CD14-positive monocyte (primary cell): ENCODE data around the gene PSMB5. TPM values are rescaled to one million over a fixed set of nuclear protein-coding genes. Genes with fewer than 3 reads are reported as not detected.
A peak's percentile ranks its signal among the peaks of the same experiment; 100 is the strongest.
"Not testable (repeated sequence)": the region's sequence is repeated elsewhere in the genome, so short reads cannot be mapped to it uniquely, and the experiment has no call there.

Source experiments
- DNase-seq, 3 donors: peaks; one replicate each; pipeline ENCODE4 v3.0.0-alpha.2; 2011 to 2022
- H2AFZ ChIP-seq: 2 replicates; pipeline ENCODE4 v1.6.0; 2012; ENCODE audit warnings: mild to moderate bottlenecking, low read depth, low read length, inconsistent platforms; ENCODE audit not compliant: insufficient read depth, poor library complexity, severe bottlenecking
- H3K27ac ChIP-seq, 2 donors: 1 replicate in 1 of 2; 2 replicates in 1 of 2; pipeline ENCODE4 v1.5.1; 2012 to 2013; ENCODE audit warnings: low read length in 2 of 2, control low read depth in 1 of 2, inconsistent platforms in 1 of 2, low read depth in 1 of 2, mild to moderate bottlenecking in 1 of 2
- H3K27me3 ChIP-seq, 2 donors: one replicate each; pipeline versions ENCODE4 v1.6.0 to v1.6.1; 2011 to 2013; ENCODE audit warnings: low read length in 2 of 2; ENCODE audit not compliant: control insufficient read depth in 2 of 2, insufficient read depth in 2 of 2
- H3K36me3 ChIP-seq, 2 donors: replicated peaks in 1 of 2; 1 replicate in 1 of 2; 2 replicates in 1 of 2; pipeline versions ENCODE4 v1.5.1 to v1.6.1; 2012 to 2013; ENCODE audit warnings: low read length in 2 of 2, control low read depth in 1 of 2, inconsistent platforms in 1 of 2, mild to moderate bottlenecking in 1 of 2; ENCODE audit not compliant: insufficient read depth in 2 of 2, control insufficient read depth in 1 of 2
- H3K4me1 ChIP-seq, 2 donors: 1 replicate in 1 of 2; 2 replicates in 1 of 2; pipeline versions ENCODE4 v1.5.1 to v1.6.1; 2012 to 2013; ENCODE audit warnings: low read length in 2 of 2, control low read depth in 1 of 2, inconsistent platforms in 1 of 2, mild to moderate bottlenecking in 1 of 2, moderate library complexity in 1 of 2; ENCODE audit not compliant: insufficient read depth in 2 of 2, control insufficient read depth in 1 of 2
- H3K4me2 ChIP-seq: replicated peaks from 2 replicates; pipeline ENCODE3; 2012; ENCODE audit warnings: low read length, moderate library complexity, mild to moderate bottlenecking; ENCODE audit not compliant: poor library complexity, severe bottlenecking; ENCODE audit errors: extremely low read depth
- H3K4me3 ChIP-seq, 3 experiments: fragments of 200-600 bp in 1 of 3; sonication (generic) in 1 of 3; replicated peaks in 1 of 3; 1 replicate in 2 of 3; 2 replicates in 1 of 3; pipeline ENCODE4 v1.5.1; 2011 to 2013; ENCODE audit warnings: low read length in 3 of 3, mild to moderate bottlenecking in 3 of 3, control low read depth in 2 of 3, low read depth in 2 of 3, inconsistent platforms in 1 of 3, moderate library complexity in 1 of 3
- H3K79me2 ChIP-seq: 2 replicates; pipeline ENCODE4 v1.6.0; 2012; ENCODE audit warnings: mild to moderate bottlenecking, control low read depth, inconsistent platforms, low read length, moderate library complexity; ENCODE audit not compliant: insufficient read depth
- H3K9ac ChIP-seq: 2 replicates; pipeline ENCODE4 v1.6.0; 2017; ENCODE audit warnings: low read length, mild to moderate bottlenecking; ENCODE audit not compliant: insufficient read depth, poor library complexity, severe bottlenecking
- H3K9me3 ChIP-seq, 2 donors: replicated peaks in 1 of 2; 1 replicate in 1 of 2; 2 replicates in 1 of 2; pipeline versions ENCODE4 v1.5.1 to v1.6.1; 2012 to 2013; ENCODE audit warnings: low read length in 2 of 2, control low read depth in 1 of 2; ENCODE audit not compliant: control insufficient read depth in 1 of 2, insufficient read depth in 1 of 2
- H4K20me1 ChIP-seq: 2 replicates; pipeline ENCODE4 v1.6.0; 2012; ENCODE audit warnings: mild to moderate bottlenecking, low read length, control low read depth, moderate library complexity; ENCODE audit not compliant: insufficient read depth
- H3K27ac Mint-ChIP-seq, 7 donors: one replicate each; pipeline ENCODE4 v1.8.0; 2020; ENCODE audit warnings: mild to moderate bottlenecking in 7 of 7, mixed read lengths in 7 of 7, moderate library complexity in 6 of 7, inconsistent platforms in 2 of 7
- H3K27me3 Mint-ChIP-seq, 3 donors: one replicate each; pipeline ENCODE4 v1.8.0; 2021 to 2022; ENCODE audit warnings: low read depth in 3 of 3, mild to moderate bottlenecking in 3 of 3, mixed read lengths in 3 of 3, moderate library complexity in 3 of 3, inconsistent platforms in 1 of 3
- H3K36me3 Mint-ChIP-seq, 2 donors: one replicate each; pipeline ENCODE4 v1.8.0; 2020; ENCODE audit warnings: mixed read lengths in 2 of 2, inconsistent platforms in 1 of 2, mild to moderate bottlenecking in 1 of 2
- H3K4me1 Mint-ChIP-seq: one replicate; pipeline ENCODE4 v1.8.0; 2020; ENCODE audit warnings: mild to moderate bottlenecking, mixed read lengths
- H3K4me3 Mint-ChIP-seq, 2 donors: one replicate each; pipeline ENCODE4 v1.8.0; 2020; ENCODE audit warnings: mild to moderate bottlenecking in 2 of 2, mixed read lengths in 2 of 2, moderate library complexity in 1 of 2
- H3K9me3 Mint-ChIP-seq, 7 donors: one replicate each; pipeline ENCODE4 v1.8.0; 2020 to 2022; ENCODE audit warnings: mixed read lengths in 7 of 7, mild to moderate bottlenecking in 6 of 7, moderate library complexity in 6 of 7, inconsistent platforms in 2 of 7
- CTCF ChIP-seq: fragments of 200-600 bp; IDR thresholded peaks from one replicate; pipeline ENCODE4 v1.8.0; 2022; ENCODE audit warnings: antibody characterized with exemption, mild to moderate bottlenecking
- WGBS: methylation state at CpG from one replicate; pipeline ENCODE4 v1.1.5; 2013; ENCODE audit warnings: missing lambda C conversion rate; ENCODE audit not compliant: insufficient coverage; 5-methylcytosine and 5-hydroxymethylcytosine counted together
- intact Hi-C, 2 donors: fragments of 100-400 bp; cut with micrococcal nuclease; formaldehyde crosslinking; loops; one replicate each; pipeline versions ENCODE4 v1.15.0 to v1.15.1; 2023
- polyA plus RNA-seq, 3 donors: library from polyadenylated mRNA; depleted of rRNA in 1 of 3; unstranded in 2 of 3; stranded (reverse) in 1 of 3; fragments of 300-500 nt in 2 of 3; fragments of >200 nt in 1 of 3; fragmentation: Illumina TruSeq in 2 of 3; gene quantifications; 1 replicate in 2 of 3; 2 replicates in 1 of 3; pipeline ENCODE4 v1.2.3, GENCODE V29; 2012 to 2021

PSMB5 gene
- polyA plus RNA-seq, 3 donors = 16.8 to 61.8 (median 57.6) TPM

GRCh38 chr14:23017091-23017490 lies 17.6 kb downstream of the PSMB5 start:
- Histone ChIP-seq H4K20me1 (no peaks in the 10 kb centered on the region), H2AFZ (no peak overlapping the region), H3K4me2 (no peak overlapping the region), H3K4me3 (no peak overlapping the region), H3K79me2 (no peaks in the 10 kb centered on the region), H3K27ac (no peak overlapping the region), H3K9ac (no peak overlapping the region), H3K9me3 (no peaks in the 10 kb centered on the region), H3K4me1 (no peaks in the 10 kb centered on the region), H3K27me3 (no peaks in the 10 kb centered on the region), H3K36me3 (no peaks in the 10 kb centered on the region)
- peaks cover 8% of the 10 kb centered on the region for H3K4me1 Mint-ChIP-seq
- no peak for TF ChIP-seq CTCF
- H3K27me3 Mint-ChIP-seq = peaks cover 0 to 2% (median 2%) of the 10 kb centered on the region in 3 donors
- no peak overlapping the region for H3K27ac Mint-ChIP-seq
- no peak overlapping the region for H3K4me3 Mint-ChIP-seq
- intact Hi-C loops = no loop called here
- WGBS = 95% methylated on average over 2 of the region's 5 CpGs
- H3K9me3 Mint-ChIP-seq = no peaks in the 10 kb centered on the region
- peaks cover 4% of the 10 kb centered on the region in 2 donors for H3K36me3 Mint-ChIP-seq
- DNase-seq = no peak

- H3K79me2 ChIP-seq = no peaks in the 10 kb centered on the region
- Mint-ChIP-seq H3K27me3 (peaks cover 0 to 2% (median 2%) of the 10 kb centered on the region in 3 donors), H3K9me3 (no peaks in the 10 kb centered on the region), H3K27ac (peak overlapping the region in 3 of 7 donors; percentile 15 to 68 (median 64)), H3K36me3 (no peaks in the 10 kb centered on the region), H3K4me1 (peaks cover 8% of the 10 kb centered on the region), H3K4me3 (peak overlapping the region in 1 of 2 donors; percentile 73)
- no peak for TF ChIP-seq CTCF
- H3K4me1 ChIP-seq = no peaks in the 10 kb centered on the region
- intact Hi-C loops = no loop called here
- no peak for DNase-seq
- H3K4me3 ChIP-seq = no peak overlapping the region
- no peak overlapping the region for H3K27ac ChIP-seq
- no peaks in the 10 kb centered on the region for H4K20me1 ChIP-seq
- WGBS = 60% methylated on average over 1 of the region's 4 CpGs
- peak overlapping the region; percentile 56 for H2AFZ ChIP-seq
- no peaks in the 10 kb centered on the region for H3K27me3 ChIP-seq
- H3K9me3 ChIP-seq = no peaks in the 10 kb centered on the region
- no peaks in the 10 kb centered on the region for H3K36me3 ChIP-seq
- no peak overlapping the region for H3K9ac ChIP-seq
- H3K4me2 ChIP-seq = peak overlapping the region; percentile 9
These were observed 19.1 kb downstream of the PSMB5 start for GRCh38 chr14:23015618-23016017.

GRCh38 chr14:23013749-23014054 lies 21.0 kb downstream of the PSMB5 start:
- H3K27ac Mint-ChIP-seq, H3K27ac ChIP-seq, H3K4me3 Mint-ChIP-seq, H3K27me3 ChIP-seq, H3K79me2 ChIP-seq, H3K4me3 ChIP-seq, H3K9me3 Mint-ChIP-seq, H2AFZ ChIP-seq, DNase-seq, H3K9ac ChIP-seq, H3K9me3 ChIP-seq, H3K36me3 Mint-ChIP-seq, H3K36me3 ChIP-seq, H3K4me2 ChIP-seq, intact Hi-C loops, H4K20me1 ChIP-seq, H3K27me3 Mint-ChIP-seq: not testable (repeated sequence)
- peaks cover 11 to 13% of the 10 kb centered on the region in 2 donors for H3K4me1 ChIP-seq
- peaks cover 16% of the 10 kb centered on the region for H3K4me1 Mint-ChIP-seq
- no CpG with 5 or more reads among the region's 5 CpGs for WGBS
